Breast epithelium (tissue), 4 donors: Measurements from ENCODE around the gene ATXN1. TPM values are rescaled to one million over a fixed set of nuclear protein-coding genes. Genes with fewer than 3 reads are reported as not detected.
A peak's percentile ranks its signal among the peaks of the same experiment; 100 is the strongest.

Experiments
- DNase-seq, 2 donors: peaks; one replicate each; pipeline ENCODE4 v3.0.0-alpha.2; 2019; ENCODE audit warnings: low spot score in 2 of 2
- H3K27ac ChIP-seq, 2 donors: fragments of 200-600 bp; sonication (generic) in 1 of 2; one replicate each; pipeline ENCODE4 v1.5.1; 2016 to 2019; ENCODE audit warnings: mild to moderate bottlenecking in 1 of 2
- H3K27me3 ChIP-seq, 2 donors: fragments of 200-600 bp; sonication (generic) in 1 of 2; one replicate each; pipeline versions ENCODE4 v1.5.1 to v1.6.0; 2017 to 2019; ENCODE audit warnings: control low read depth in 1 of 2, mild to moderate bottlenecking in 1 of 2
- H3K36me3 ChIP-seq: fragments of 200-600 bp; one replicate; pipeline ENCODE4 v1.5.1; 2019
- H3K4me1 ChIP-seq, 2 donors: fragments of 200-600 bp; sonication (generic); one replicate each; pipeline ENCODE4 v1.5.1; 2016 to 2019; ENCODE audit warnings: control low read depth in 1 of 2
- H3K4me3 ChIP-seq, 3 donors: fragments of 200-600 bp; sonication (generic); 1 replicate in 2 of 3; 2 replicates in 1 of 3; pipeline ENCODE4 v1.5.1; 2016 to 2019; ENCODE audit warnings: mild to moderate bottlenecking in 3 of 3, moderate library complexity in 2 of 3
- H3K9me3 ChIP-seq, 2 donors: fragments of 200-600 bp; sonication (generic) in 1 of 2; one replicate each; pipeline ENCODE4 v1.5.1; 2016 to 2019; ENCODE audit warnings: control low read depth in 1 of 2
- POLR2A ChIP-seq: fragments of 450-650 bp; IDR thresholded peaks from one replicate; pipeline ENCODE4 v1.6.1; 2016; ENCODE audit warnings: antibody characterized with exemption, mild to moderate bottlenecking, moderate library complexity
- POLR2AphosphoS5 ChIP-seq, 3 donors: sonication (generic); formaldehyde crosslinking; IDR thresholded peaks; one replicate each; pipeline ENCODE4 v1.6.1; 2017; ENCODE audit warnings: antibody characterized with exemption in 3 of 3
- intact Hi-C: fragments of 100-400 bp; cut with DNase I; formaldehyde crosslinking; loops from one replicate; pipeline ENCODE4 v1.15.1; 2023; ENCODE audit warnings: low total_unique reads
- total RNA-seq, 3 donors: library from RNA; depleted of rRNA; stranded (reverse); fragments of >200 nt; gene quantifications; one replicate each; pipeline ENCODE4 v1.1.0, GENCODE V29; 2016
- TF ChIP-seq, protein P1 (sequence below), 3 donors: fragments of 450-650 bp; IDR thresholded peaks; one replicate each; pipeline ENCODE4 v1.5.1; 2016 to 2017; ENCODE audit warnings: antibody characterized with exemption in 3 of 3, mild to moderate bottlenecking in 3 of 3, moderate library complexity in 3 of 3

Gene ATXN1
- total RNA-seq, 3 donors from 2014 or later = 26.7 to 63.2 (median 37.4) TPM

- TF ChIP-seq POLR2AphosphoS5 (IDR thresholded peaks at IDR 0.05) = no peak
- no peak for TF ChIP-seq POLR2A
- TF ChIP-seq, protein P1, sequence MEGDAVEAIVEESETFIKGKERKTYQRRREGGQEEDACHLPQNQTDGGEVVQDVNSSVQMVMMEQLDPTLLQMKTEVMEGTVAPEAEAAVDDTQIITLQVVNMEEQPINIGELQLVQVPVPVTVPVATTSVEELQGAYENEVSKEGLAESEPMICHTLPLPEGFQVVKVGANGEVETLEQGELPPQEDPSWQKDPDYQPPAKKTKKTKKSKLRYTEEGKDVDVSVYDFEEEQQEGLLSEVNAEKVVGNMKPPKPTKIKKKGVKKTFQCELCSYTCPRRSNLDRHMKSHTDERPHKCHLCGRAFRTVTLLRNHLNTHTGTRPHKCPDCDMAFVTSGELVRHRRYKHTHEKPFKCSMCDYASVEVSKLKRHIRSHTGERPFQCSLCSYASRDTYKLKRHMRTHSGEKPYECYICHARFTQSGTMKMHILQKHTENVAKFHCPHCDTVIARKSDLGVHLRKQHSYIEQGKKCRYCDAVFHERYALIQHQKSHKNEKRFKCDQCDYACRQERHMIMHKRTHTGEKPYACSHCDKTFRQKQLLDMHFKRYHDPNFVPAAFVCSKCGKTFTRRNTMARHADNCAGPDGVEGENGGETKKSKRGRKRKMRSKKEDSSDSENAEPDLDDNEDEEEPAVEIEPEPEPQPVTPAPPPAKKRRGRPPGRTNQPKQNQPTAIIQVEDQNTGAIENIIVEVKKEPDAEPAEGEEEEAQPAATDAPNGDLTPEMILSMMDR (IDR thresholded peaks at IDR 0.05) = no peak
- no peak for DNase-seq
These were observed 393.7 kb downstream of the ATXN1 start for GRCh38 chr6:16367571-16367970.

DNA sequence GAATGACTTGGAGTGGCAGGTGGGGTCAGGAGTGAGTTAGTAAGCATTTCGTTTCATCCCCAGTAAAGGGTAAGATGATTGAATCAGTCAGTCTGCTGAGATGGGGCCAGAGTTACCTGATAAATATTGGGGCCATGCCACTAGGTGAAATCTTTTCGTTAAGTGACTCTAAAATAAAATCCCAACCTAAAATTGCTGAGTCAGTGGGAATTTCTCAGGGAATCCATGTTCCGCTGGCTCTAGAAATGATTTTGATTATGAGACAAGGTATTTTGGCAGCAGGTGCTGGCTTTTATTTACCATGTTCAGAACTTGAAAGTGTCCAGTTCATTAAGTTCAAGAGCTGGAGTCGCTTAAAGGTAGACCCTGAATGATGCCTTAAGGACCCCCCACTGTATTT, 397.5 kb downstream of the ATXN1 start:
- Histone ChIP-seq H3K4me1 (no peaks in the 10 kb centered on the region), H3K4me3 (no peak overlapping the region), H3K27ac (no peak overlapping the region), H3K36me3 (no peaks in the 10 kb centered on the region), H3K27me3 (no peaks in the 10 kb centered on the region), H3K9me3 (no peaks in the 10 kb centered on the region)
- intact Hi-C loops = no loop called here
- TF ChIP-seq POLR2AphosphoS5 (IDR thresholded peaks at IDR 0.05) (no peak), POLR2A (no peak)
- TF ChIP-seq, protein P1 (IDR thresholded peaks at IDR 0.05) = no peak
- no peak for DNase-seq

More at GRCh38 chr6:16367571-16367970, 393.7 kb downstream of the ATXN1 start:
- Histone ChIP-seq H3K4me1 (no peaks in the 10 kb centered on the region), H3K9me3 (no peaks in the 10 kb centered on the region), H3K4me3 (no peak overlapping the region), H3K27me3 (no peaks in the 10 kb centered on the region), H3K36me3 (no peaks in the 10 kb centered on the region), H3K27ac (no peak overlapping the region)
- intact Hi-C loops = no loop called here

DNA sequence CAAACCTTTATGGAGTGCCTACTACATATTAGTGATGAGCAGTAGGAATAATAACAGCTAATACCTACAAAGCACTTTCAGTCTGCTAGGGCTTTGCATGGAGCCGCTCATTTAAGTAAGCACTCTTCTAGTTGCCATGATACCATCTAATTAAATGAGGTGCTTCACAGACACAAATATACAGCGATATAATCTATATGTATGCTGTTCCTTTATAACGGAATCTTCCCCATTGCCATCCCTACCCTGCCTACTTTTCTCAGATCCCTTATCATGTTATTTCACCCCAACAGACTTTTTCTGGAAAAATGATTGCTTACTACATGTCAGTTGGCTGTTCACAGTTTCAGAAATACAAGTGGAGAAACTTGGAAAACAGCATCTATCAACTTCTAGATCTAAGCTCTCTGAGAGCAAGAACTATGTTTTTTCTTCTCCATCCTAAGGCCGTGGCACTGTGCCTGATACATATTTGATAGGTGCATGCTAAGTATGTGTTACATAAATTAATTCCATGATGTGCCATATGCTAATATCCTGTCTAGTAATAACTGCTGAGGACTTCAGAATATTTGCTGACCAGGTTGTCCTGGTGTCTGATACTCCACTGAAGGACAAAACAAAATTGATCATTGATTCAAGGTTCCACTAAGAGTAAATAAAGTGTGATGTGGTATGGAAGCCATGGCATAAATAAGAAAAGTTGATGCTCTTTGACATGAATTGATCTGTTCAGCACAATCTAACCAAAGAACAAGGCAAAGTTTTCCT, 398.3 kb downstream of the ATXN1 start:
- Histone ChIP-seq H3K36me3 (no peaks in the 10 kb centered on the region), H3K4me3 (no peak overlapping the region), H3K9me3 (no peaks in the 10 kb centered on the region), H3K27ac (peak overlapping the region in 1 of 2 donors; percentile 68), H3K27me3 (no peaks in the 10 kb centered on the region), H3K4me1 (no peaks in the 10 kb centered on the region)
- no peak for TF ChIP-seq POLR2AphosphoS5 (IDR thresholded peaks at IDR 0.05)
- TF ChIP-seq, protein P1 (IDR thresholded peaks at IDR 0.05) = no peak
- intact Hi-C loops = no loop called here
- DNase-seq = no peak

DNA sequence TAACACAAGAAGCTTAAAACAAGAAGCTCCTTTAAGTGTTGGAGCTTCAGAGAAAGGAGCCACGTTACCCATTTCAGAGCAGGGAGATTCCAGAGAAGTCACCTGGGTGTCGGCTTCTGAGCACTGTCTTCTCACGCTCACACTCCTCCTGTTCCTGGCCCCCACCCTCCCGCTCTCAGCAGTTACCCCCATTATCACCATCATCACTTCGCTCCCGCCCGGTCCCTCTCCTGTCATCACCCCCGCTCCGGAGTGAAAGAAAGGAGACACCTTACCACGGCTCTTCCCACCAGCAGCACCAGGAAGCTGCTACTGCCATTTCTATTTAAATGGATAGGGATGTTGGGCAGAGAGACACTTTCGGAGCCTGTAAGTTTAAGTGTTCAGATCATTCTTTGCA, 399.0 kb downstream of the ATXN1 start:
- Histone ChIP-seq H3K27me3 (no peaks in the 10 kb centered on the region), H3K36me3 (no peaks in the 10 kb centered on the region), H3K4me1 (no peaks in the 10 kb centered on the region), H3K27ac (peak overlapping the region; percentile 61 to 68), H3K9me3 (no peaks in the 10 kb centered on the region), H3K4me3 (no peak overlapping the region)
- DNase-seq = no peak
- intact Hi-C loops = no loop called here
- no peak for TF ChIP-seq POLR2AphosphoS5 (IDR thresholded peaks at IDR 0.05)
- no peak for TF ChIP-seq POLR2A
- TF ChIP-seq, protein P1 (IDR thresholded peaks at IDR 0.05) = no peak

- Histone ChIP-seq H3K27me3 (no peaks in the 10 kb centered on the region), H3K4me3 (no peak overlapping the region), H3K36me3 (no peaks in the 10 kb centered on the region), H3K4me1 (no peaks in the 10 kb centered on the region), H3K27ac (peak overlapping the region; percentile 61 to 68), H3K9me3 (no peaks in the 10 kb centered on the region)
- DNase-seq = no peak
- TF ChIP-seq, protein P1 (IDR thresholded peaks at IDR 0.05) = no peak
- TF ChIP-seq POLR2A (no peak), POLR2AphosphoS5 (IDR thresholded peaks at IDR 0.05) (no peak)
- intact Hi-C loops = no loop called here
These were observed 399.4 kb downstream of the ATXN1 start for GRCh38 chr6:16361861-16362260.
